Endothelial cell of umbilical vein (primary cell): ENCODE measurements around the gene EIF3B. TPM values are rescaled to one million over a fixed set of nuclear protein-coding genes. Genes with fewer than 3 reads are reported as not detected.

ENCODE experiments used
- BruUV-seq: library from RNA; stranded (reverse); fragments of 400-500 nt; replicated peaks from 2 replicates; lab custom pipeline; 2021; lab: Mats Ljungman, UMichigan
- CTCF ChIA-PET: fragments of 300-600, 350-600 bp; sonication (Branson Sonifier 250); formaldehyde crosslinking; loops from one replicate; lab custom pipeline; 2021; ENCODE audit warnings: antibody characterized with exemption, inconsistent platforms; lab: Charles Lee
- POLR2A ChIA-PET: fragments of 300-600, 350-600 bp; sonication (Branson Sonifier 250); formaldehyde crosslinking; loops from one replicate; lab custom pipeline; 2021; ENCODE audit warnings: antibody characterized with exemption, inconsistent platforms; lab: Charles Lee
- DNase-seq: peaks from one replicate; pipeline ENCODE4 v3.0.0-alpha.2; 2011; ENCODE audit warnings: low read depth, low spot score
- FAIRE-seq: peaks from 2 replicates; lab custom pipeline; 2011; peaks lifted over from hg19 to GRCh38; lab: Jason Lieb, UNC
- H2AFZ ChIP-seq: 2 replicates; pipeline ENCODE4 v1.6.0; 2012; ENCODE audit warnings: low read depth, low read length, control low read depth, inconsistent platforms
- H3K27ac ChIP-seq: 2 replicates; pipeline ENCODE4 v1.5.1; 2011; ENCODE audit warnings: low read depth, mild to moderate bottlenecking, control low read depth, low read length, moderate library complexity; ENCODE audit not compliant: insufficient read depth
- H3K27me3 ChIP-seq, 2 experiments: 2 replicates each; pipeline versions ENCODE4 v1.6.0 to v1.6.1; 2011; ENCODE audit warnings: low read length in 2 of 2, mixed read lengths in 1 of 2; ENCODE audit not compliant: control insufficient read depth in 2 of 2, insufficient read depth in 2 of 2
- H3K36me3 ChIP-seq, 2 experiments: 2 replicates in 1 of 2; 3 replicates in 1 of 2; pipeline ENCODE4 v1.5.1; 2011; ENCODE audit warnings: low read length in 2 of 2, mild to moderate bottlenecking in 1 of 2, moderate library complexity in 1 of 2; ENCODE audit not compliant: control insufficient read depth in 2 of 2, insufficient read depth in 2 of 2; ENCODE audit errors: extremely low read depth in 1 of 2
- H3K4me1 ChIP-seq: 3 replicates; pipeline ENCODE4 v1.5.1; 2011; ENCODE audit warnings: mild to moderate bottlenecking, low read length; ENCODE audit not compliant: control insufficient read depth, insufficient read depth; ENCODE audit errors: extremely low read depth
- H3K4me2 ChIP-seq: 2 replicates; pipeline ENCODE4 v1.6.1; 2011; ENCODE audit warnings: low read length, control low read depth, mixed read lengths; ENCODE audit not compliant: insufficient read depth
- H3K4me3 ChIP-seq, 3 experiments: fragments of 200-600 bp in 1 of 3; sonication (generic), shearing (Covaris generic) in 1 of 3; replicated peaks in 1 of 3; 2 replicates each; pipeline ENCODE4 v1.5.1; 2011 to 2016; ENCODE audit warnings: control low read depth in 3 of 3, low read length in 3 of 3, mild to moderate bottlenecking in 2 of 3, inconsistent platforms in 1 of 3, low read depth in 1 of 3, moderate library complexity in 1 of 3; ENCODE audit not compliant: insufficient read depth in 1 of 3
- H3K79me2 ChIP-seq: 2 replicates; pipeline ENCODE4 v1.6.0; 2012; ENCODE audit warnings: low read length, inconsistent platforms; ENCODE audit not compliant: control insufficient read depth, insufficient read depth
- H3K9ac ChIP-seq: replicated peaks from 2 replicates; pipeline ENCODE3; 2011; ENCODE audit warnings: low read length, control low read depth; ENCODE audit not compliant: insufficient read depth; ENCODE audit errors: extremely low read depth
- H3K9me1 ChIP-seq: replicated peaks from 3 replicates; pipeline ENCODE4 v1.6.0; 2011; ENCODE audit warnings: mild to moderate bottlenecking, low read length; ENCODE audit not compliant: control insufficient read depth, insufficient read depth; ENCODE audit errors: extremely low read depth
- H3K9me3 ChIP-seq: replicated peaks from 2 replicates; pipeline ENCODE4 v1.5.1; 2012; ENCODE audit warnings: low read length, inconsistent platforms; ENCODE audit not compliant: control insufficient read depth, insufficient read depth
- H4K20me1 ChIP-seq: replicated peaks from 2 replicates; pipeline ENCODE3; 2011; ENCODE audit warnings: mild to moderate bottlenecking, low read length; ENCODE audit not compliant: control insufficient read depth, insufficient read depth; ENCODE audit errors: extremely low read depth
- EZH2 ChIP-seq: IDR thresholded peaks from 2 replicates; pipeline ENCODE4 v1.6.1; 2012; ENCODE audit warnings: borderline replicate concordance, low read depth, mild to moderate bottlenecking, moderate library complexity, low read length, inconsistent platforms; ENCODE audit not compliant: severe bottlenecking
- FOS ChIP-seq: IDR thresholded peaks from 2 replicates; pipeline ENCODE4 v1.6.1; 2011; ENCODE audit warnings: mild to moderate bottlenecking, low read length, moderate library complexity, borderline replicate concordance; ENCODE audit not compliant: insufficient read depth
- GATA2 ChIP-seq: IDR thresholded peaks from 2 replicates; pipeline ENCODE4 v1.7.0; 2011; ENCODE audit warnings: low read depth, mild to moderate bottlenecking, moderate library complexity, mixed read lengths, low read length; ENCODE audit not compliant: insufficient read length, insufficient read depth
- JUN ChIP-seq: IDR thresholded peaks from 2 replicates; pipeline ENCODE4 v1.6.1; 2011; ENCODE audit warnings: borderline replicate concordance, low read depth; ENCODE audit not compliant: insufficient read length, insufficient read depth
- MYC ChIP-seq: IDR thresholded peaks from one replicate; pipeline ENCODE4 v1.6.1; 2011; ENCODE audit warnings: mild to moderate bottlenecking, low read depth, low read length
- POLR2A ChIP-seq: IDR thresholded peaks from 2 replicates; pipeline ENCODE4 v1.6.1; 2012; ENCODE audit warnings: low read depth, mild to moderate bottlenecking, control low read depth, low read length
- POLR2AphosphoS5 ChIP-seq: IDR thresholded peaks from 2 replicates; pipeline ENCODE4 v1.6.1; 2012; ENCODE audit warnings: low read depth, mild to moderate bottlenecking, control low read depth, low read length, moderate library complexity; ENCODE audit not compliant: insufficient read depth
- dilution Hi-C: fragments of 300-500 bp; cut with MboI; formaldehyde crosslinking; loops from one replicate; pipeline ENCODE4 v1.15.0; 2019; ENCODE audit warnings: low sequenced_read_pairs; ENCODE audit not compliant: extremely low pct_ligation_motif_present
- intact Hi-C: fragments of 100-400 bp; cut with micrococcal nuclease; formaldehyde crosslinking; loops from one replicate; pipeline ENCODE4 v1.10.0; 2022
- polyA plus RNA-seq, 4 experiments: library from polyadenylated mRNA; depleted of rRNA in 3 of 4; stranded (reverse) in 3 of 4; unstranded in 1 of 4; fragments of >200 nt; gene quantifications; 2 replicates each; pipeline versions ENCODE4 v1.2.1 to v1.2.3, GENCODE V29; 2011 to 2012; ENCODE audit warnings: missing spikeins in 1 of 4
- total RNA-seq: library from RNA; stranded (reverse); gene quantifications from 2 replicates; pipeline ENCODE4 v1.2.3, GENCODE V29; 2021
- TF ChIP-seq, protein P1 (sequence below): IDR thresholded peaks from 2 replicates; pipeline ENCODE4 v1.6.1; 2011; ENCODE audit not compliant: insufficient read depth, insufficient read length
- TF ChIP-seq, protein P2 (sequence below), 2 donors: IDR thresholded peaks; 1 replicate in 1 of 2; 2 replicates in 1 of 2; pipeline ENCODE4 v1.5.1; 2011; ENCODE audit warnings: low read length in 2 of 2, mild to moderate bottlenecking in 2 of 2, moderate library complexity in 2 of 2, control low read depth in 1 of 2, inconsistent platforms in 1 of 2, low read depth in 1 of 2; ENCODE audit not compliant: insufficient read depth in 1 of 2; ENCODE audit errors: extremely low read depth in 1 of 2

EIF3B gene
- total and polyA plus RNA-seq, 2 donors (not counting 3 experiments of a cell fraction or from before 2014, with no cell fraction given): 104 to 207 TPM

DNA sequence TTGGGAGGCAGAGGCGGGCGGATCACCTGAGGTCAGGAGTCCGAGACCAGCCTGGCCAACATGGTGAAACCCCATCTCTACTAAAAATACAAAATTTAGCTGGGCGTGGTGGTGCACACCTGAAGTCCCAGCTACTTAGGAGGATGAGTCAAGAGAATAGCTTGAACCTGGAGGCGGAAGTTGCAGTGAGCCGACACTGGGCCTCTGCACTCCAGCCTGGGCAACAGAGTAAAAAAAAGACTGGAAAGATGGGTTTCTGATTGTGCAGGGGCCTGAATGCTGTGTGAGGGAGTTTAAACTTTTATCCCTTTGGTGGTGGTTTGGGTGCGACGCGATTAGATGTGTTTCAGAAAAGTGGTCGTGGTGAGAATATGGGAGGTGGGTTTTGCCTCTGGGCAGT, 50.6 kb downstream of the EIF3B start:
- Histone ChIP-seq H3K79me2 (peaks cover 5% of the 10 kb centered on the region), H3K27me3 (no peaks in the 10 kb centered on the region)
- POLR2A ChIA-PET: no interaction called here

More for the DNA sequence above, 50.6 kb downstream of the EIF3B start:
- intact Hi-C loops (loop anchor here (10.0 kb wide), 1 partner anchor 120 kb away; no protein-coding TSS in a partner anchor), dilution Hi-C loops (no loop called here)
- Histone ChIP-seq H4K20me1 (no peaks in the 10 kb centered on the region), H3K9me1 (no peaks in the 10 kb centered on the region), H3K9ac (no peak overlapping the region), H2AFZ (no peak overlapping the region), H3K27ac (no peak overlapping the region), H3K4me1 (peaks cover 30% of the 10 kb centered on the region), H3K9me3 (no peaks in the 10 kb centered on the region), H3K36me3 (no peaks in the 10 kb centered on the region), H3K4me2 (no peak overlapping the region), H3K4me3 (no peak overlapping the region)
- no peak for FAIRE-seq
- no peak for DNase-seq
- TF ChIP-seq, protein P1, sequence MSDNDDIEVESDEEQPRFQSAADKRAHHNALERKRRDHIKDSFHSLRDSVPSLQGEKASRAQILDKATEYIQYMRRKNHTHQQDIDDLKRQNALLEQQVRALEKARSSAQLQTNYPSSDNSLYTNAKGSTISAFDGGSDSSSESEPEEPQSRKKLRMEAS: no peak
- TF ChIP-seq MYC (no peak), POLR2AphosphoS5 (no peak), EZH2 (no peak), FOS (no peak), POLR2A (no peak), JUN (no peak), GATA2 (no peak)
- TF ChIP-seq, protein P2, sequence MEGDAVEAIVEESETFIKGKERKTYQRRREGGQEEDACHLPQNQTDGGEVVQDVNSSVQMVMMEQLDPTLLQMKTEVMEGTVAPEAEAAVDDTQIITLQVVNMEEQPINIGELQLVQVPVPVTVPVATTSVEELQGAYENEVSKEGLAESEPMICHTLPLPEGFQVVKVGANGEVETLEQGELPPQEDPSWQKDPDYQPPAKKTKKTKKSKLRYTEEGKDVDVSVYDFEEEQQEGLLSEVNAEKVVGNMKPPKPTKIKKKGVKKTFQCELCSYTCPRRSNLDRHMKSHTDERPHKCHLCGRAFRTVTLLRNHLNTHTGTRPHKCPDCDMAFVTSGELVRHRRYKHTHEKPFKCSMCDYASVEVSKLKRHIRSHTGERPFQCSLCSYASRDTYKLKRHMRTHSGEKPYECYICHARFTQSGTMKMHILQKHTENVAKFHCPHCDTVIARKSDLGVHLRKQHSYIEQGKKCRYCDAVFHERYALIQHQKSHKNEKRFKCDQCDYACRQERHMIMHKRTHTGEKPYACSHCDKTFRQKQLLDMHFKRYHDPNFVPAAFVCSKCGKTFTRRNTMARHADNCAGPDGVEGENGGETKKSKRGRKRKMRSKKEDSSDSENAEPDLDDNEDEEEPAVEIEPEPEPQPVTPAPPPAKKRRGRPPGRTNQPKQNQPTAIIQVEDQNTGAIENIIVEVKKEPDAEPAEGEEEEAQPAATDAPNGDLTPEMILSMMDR (IDR thresholded peaks at IDR 0.05; ENCODE audit: extremely low read depth in 1 of 2, insufficient read depth in 1 of 2, low read depth in 1 of 2, low read length in 2 of 2): no peak
- CTCF ChIA-PET: interaction anchor here (0.6 to 2.5 kb wide), 2 partner anchors 8 to 64 kb away, joined by 3 to 11 read pairs; no protein-coding TSS in a partner anchor
- no TSS peak for BruUV-seq
